ENCODE data around the gene BGN. TPM values are rescaled to one million over a fixed set of nuclear protein-coding genes. Genes with fewer than 3 reads are reported as not detected.

BGN gene
- total RNA-seq, 1 experiment from 2014 or later: 2.9 TPM

DNA sequence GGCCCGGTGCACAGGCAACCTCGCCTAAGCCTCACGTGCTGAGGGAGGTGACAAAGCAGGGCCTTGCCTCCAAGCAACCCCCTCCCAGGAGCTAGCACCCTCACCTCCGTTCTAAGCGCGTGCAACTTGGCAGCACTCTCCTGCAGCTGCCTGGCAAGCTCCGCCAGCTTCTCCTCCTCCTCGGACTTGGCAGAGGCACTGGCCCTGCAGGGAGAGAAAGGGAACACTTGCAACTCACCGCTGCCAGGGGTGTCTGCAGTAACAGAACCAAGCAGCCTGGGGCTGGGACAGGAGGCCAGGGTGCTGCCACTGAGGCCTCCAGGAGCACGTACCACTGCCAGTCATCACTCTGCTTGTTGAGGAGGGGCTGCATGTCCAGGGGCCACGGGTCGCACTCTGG, 38.6 kb upstream of the BGN start:
- Histone ChIP-seq H3K9me3 (ENCODE audit: control insufficient read depth, insufficient read depth, low read depth, low read length) (no peaks in the 10 kb centered on the region), H3K27ac (ENCODE audit: low read length) (no peak overlapping the region), H3K36me3 (ENCODE audit: control insufficient read depth, insufficient read depth, low read length) (no peaks in the 10 kb centered on the region; the same call in 1 of the 2 replicates), H3K27me3 (ENCODE audit: control insufficient read depth, insufficient read depth, low read length) (no peaks in the 10 kb centered on the region), H3K4me1 (ENCODE audit: control insufficient read depth, insufficient read depth, low read length) (no peaks in the 10 kb centered on the region), H3K4me3 (ENCODE audit: low read depth in 2 of 2, low read length in 2 of 2) (no peak overlapping the region)
- ATAC-seq (no peak), DNase-seq (ENCODE audit: low read depth, low spot score) (no peak)
- ChIA-PET CTCF (no interaction called here), POLR2A (no interaction called here)
- intact Hi-C loops (cut with micrococcal nuclease; ENCODE audit: unreplicated experiment): no loop called here
- no peak for TF ChIP-seq TCF7L2 (IDR thresholded peaks at IDR 0.05; ENCODE audit: low read depth, low read length)
- TF ChIP-seq POLR2AphosphoS5 (IDR thresholded peaks at IDR 0.05; ENCODE audit: low read depth, low read length): no peak
- TF ChIP-seq, protein P1, sequence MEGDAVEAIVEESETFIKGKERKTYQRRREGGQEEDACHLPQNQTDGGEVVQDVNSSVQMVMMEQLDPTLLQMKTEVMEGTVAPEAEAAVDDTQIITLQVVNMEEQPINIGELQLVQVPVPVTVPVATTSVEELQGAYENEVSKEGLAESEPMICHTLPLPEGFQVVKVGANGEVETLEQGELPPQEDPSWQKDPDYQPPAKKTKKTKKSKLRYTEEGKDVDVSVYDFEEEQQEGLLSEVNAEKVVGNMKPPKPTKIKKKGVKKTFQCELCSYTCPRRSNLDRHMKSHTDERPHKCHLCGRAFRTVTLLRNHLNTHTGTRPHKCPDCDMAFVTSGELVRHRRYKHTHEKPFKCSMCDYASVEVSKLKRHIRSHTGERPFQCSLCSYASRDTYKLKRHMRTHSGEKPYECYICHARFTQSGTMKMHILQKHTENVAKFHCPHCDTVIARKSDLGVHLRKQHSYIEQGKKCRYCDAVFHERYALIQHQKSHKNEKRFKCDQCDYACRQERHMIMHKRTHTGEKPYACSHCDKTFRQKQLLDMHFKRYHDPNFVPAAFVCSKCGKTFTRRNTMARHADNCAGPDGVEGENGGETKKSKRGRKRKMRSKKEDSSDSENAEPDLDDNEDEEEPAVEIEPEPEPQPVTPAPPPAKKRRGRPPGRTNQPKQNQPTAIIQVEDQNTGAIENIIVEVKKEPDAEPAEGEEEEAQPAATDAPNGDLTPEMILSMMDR (IDR thresholded peaks at IDR 0.05): no peak
- no peak for TF ChIP-seq REST (IDR thresholded peaks at IDR 0.05; ENCODE audit: insufficient read depth in 1 of 2, low read depth in 2 of 2, low read length in 1 of 2)
- no peak for TF ChIP-seq SIN3A (IDR thresholded peaks at IDR 0.05; ENCODE audit: borderline replicate concordance, insufficient read depth, low read depth, low read length)
- no TSS peak for BruUV-seq (replicated peaks)
- in situ Hi-C loops (cut with HindIII; ENCODE audit: low pct_unique_long_range_greater_than_20kb, low sequenced_read_pairs): no loop called here

- ATAC-seq: no peak
- in situ Hi-C loops (cut with HindIII; ENCODE audit: low pct_unique_long_range_greater_than_20kb, low sequenced_read_pairs): no loop called here
These were observed 38.1 kb upstream of the BGN start for GRCh38 chrX:153456704-153457103.

More at GRCh38 chrX:153456704-153457103, 38.1 kb upstream of the BGN start:
- Histone ChIP-seq H3K4me3 (ENCODE audit: low read depth in 2 of 2, low read length in 2 of 2) (no peak overlapping the region), H3K27me3 (ENCODE audit: control insufficient read depth, insufficient read depth, low read length) (no peaks in the 10 kb centered on the region), H3K9me3 (ENCODE audit: control insufficient read depth, insufficient read depth, low read depth, low read length) (no peaks in the 10 kb centered on the region), H3K27ac (ENCODE audit: low read length) (no peak overlapping the region), H3K4me1 (ENCODE audit: control insufficient read depth, insufficient read depth, low read length) (no peaks in the 10 kb centered on the region), H3K36me3 (ENCODE audit: control insufficient read depth, insufficient read depth, low read length) (no peaks in the 10 kb centered on the region; the same call in 1 of the 2 replicates)
- TF ChIP-seq, protein P1 (IDR thresholded peaks at IDR 0.05): no peak
- TF ChIP-seq SIN3A (IDR thresholded peaks at IDR 0.05; ENCODE audit: borderline replicate concordance, insufficient read depth, low read depth, low read length): no peak
- ChIA-PET POLR2A (no interaction called here), CTCF (interaction anchor here (0.7 kb wide), 1 partner anchor 646 kb away, joined by 3 read pairs; no protein-coding TSS in a partner anchor)
- no TSS peak for BruUV-seq (replicated peaks)
- DNase-seq (ENCODE audit: low read depth, low spot score): no peak
- intact Hi-C loops (cut with micrococcal nuclease; ENCODE audit: unreplicated experiment): no loop called here

All from Panc1 (cell line).